NCI-H146 (cell line): ENCODE data around the gene UROS.

Experiments used
- DNase-seq: peaks from one replicate; lab custom pipeline; 2025; lab: John Stamatoyannopoulos, UW

Gene UROS

GRCh38 chr10:125822878-125823662 lies at the start of gene UROS, which contains the start of gene BCCIP:
Gene UROS, minus strand, starts transcription at chr10:125823258. Its CDS starts 6,759 bp downstream, at chr10:125816499.
Gene BCCIP, plus strand, starts transcription at chr10:125823546. Its CDS starts 12 bp downstream, at chr10:125823558.
- peak; percentile 90 for DNase-seq

GRCh38 chr10:125871338-125871737 lies 48.3 kb upstream of the UROS start:
- DNase-seq, result peak; percentile 13

DNA sequence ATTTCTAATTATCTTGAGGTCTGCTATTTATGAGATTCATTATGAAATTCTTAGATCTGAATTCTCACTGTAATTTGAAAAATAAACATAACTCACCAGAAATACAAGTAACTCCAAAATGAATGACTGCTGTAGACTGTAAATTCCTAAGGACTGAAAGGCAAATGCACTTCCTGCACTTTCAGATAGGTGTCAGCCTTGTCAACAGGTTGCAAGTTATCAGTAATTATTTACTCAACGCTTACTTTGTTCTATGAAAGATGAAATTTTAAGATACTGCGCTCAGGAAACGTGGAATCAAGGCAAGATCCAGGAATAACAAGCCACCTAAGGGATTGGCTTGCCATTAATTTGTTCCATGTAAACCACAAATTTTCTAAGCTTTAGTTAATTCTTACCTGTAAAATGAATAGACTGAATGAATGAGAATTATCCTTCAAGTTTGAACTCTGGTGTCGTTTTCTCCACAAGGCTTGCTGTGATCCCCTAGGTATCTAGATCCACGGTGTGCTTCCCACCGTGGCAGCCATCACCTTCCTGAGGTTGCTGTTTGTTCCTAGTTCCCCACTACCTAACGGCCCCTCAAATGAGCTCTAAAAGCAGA lies 45.4 kb upstream of the UROS start:
- peak; percentile 38 for DNase-seq

GRCh38 chr10:125866421-125867029 lies 43.5 kb upstream of the UROS start:
- DNase-seq, result no peak

DNA sequence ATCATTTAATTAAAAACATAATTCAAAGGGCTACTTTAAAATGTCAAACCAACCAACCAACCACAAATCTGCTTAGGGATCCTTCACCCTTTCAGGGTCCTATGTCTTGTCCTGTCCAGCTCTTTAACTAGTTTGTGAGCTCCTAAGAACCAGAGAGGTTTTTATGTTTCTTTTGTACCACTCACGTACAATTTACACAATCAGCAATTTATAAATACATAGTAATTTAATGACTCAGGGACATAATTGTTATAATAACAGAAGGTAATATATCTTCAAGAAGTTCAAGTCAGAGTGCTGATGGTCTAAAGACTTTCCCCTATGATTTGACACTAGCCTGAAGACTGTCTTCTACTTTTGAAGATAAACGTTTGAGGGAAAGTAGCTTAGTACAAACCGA lies 42.1 kb upstream of the UROS start:
- no peak for DNase-seq

GRCh38 chr10:125859128-125859817 lies 36.2 kb upstream of the UROS start:
- DNase-seq, result peak; percentile 87

DNA sequence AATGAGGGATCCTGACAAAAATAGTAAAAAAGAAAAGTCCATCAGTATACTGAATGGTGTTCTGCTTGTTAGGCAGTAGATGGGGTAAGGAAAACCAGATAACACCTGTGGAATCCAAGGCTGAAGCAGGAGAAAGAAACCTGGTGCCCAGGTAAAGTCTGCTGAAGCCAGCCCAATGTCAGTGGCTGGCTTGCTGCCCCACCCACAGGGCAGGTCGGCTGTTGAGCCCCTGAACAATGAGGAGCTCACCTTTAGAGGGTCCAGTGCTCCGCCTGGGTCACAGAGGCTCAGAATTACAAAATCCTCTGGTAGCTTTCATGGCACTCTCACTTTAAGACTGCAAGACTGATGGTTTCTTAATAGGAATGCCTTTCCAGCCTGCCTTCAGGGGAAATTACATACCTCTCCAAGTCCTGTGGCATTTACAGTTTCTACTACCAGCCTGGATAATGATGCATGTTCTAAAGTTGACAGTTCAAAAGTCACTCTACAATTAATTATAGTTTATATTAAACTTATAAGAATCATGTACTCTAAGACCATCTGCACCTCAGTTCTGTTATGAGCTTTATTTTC lies 34.2 kb upstream of the UROS start:
- no peak for DNase-seq

GRCh38 chr10:125852487-125852886 lies 29.4 kb upstream of the UROS start:
- no peak for DNase-seq

GRCh38 chr10:125850766-125851731 lies 28.0 kb upstream of the UROS start:
- DNase-seq, result no peak

DNA sequence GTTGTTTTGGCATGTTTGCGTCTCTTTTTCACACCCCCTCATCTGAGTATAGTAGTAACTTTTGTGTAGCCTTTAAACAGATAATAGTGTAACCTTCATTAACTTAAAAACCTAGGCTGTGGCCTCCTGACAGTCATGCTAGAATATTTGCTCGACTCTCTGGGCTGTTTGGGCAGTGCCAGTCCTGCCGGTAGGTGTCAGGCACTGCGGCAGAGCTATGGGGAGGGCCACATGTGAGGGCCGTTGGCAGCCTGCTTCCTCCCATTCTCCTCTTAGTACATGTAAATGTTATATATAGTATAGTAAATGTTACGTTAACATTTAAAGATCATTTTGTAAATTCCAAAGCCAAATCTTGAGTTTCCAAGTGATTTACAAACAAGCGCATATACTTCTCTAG lies 26.4 kb upstream of the UROS start:
- no peak for DNase-seq

- DNase-seq, result no peak
Observed at GRCh38 chr10:125848857-125849256, 25.8 kb upstream of the UROS start.

DNA sequence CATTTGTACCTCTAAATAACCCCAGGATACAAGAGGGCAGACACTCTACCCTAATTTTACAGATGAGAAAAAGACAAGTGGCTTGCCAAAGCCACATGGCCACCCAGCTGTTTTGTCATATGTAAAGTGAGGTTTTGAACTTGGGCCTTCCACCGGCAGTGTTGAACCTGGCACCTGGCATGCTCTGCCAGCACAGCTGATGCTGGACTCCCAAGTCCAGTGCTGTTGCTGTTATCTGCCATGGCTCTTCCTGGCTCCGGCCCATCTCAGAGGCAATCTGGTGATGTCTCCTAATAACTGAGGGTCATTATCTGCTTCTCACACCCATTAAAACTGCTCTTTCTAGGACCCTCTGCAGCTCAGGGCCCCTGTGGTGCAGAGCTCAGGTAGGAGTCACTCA lies 25.3 kb upstream of the UROS start:
- no peak for DNase-seq

- no peak for DNase-seq
Observed at GRCh38 chr10:125846894-125847293, 23.8 kb upstream of the UROS start.

DNA sequence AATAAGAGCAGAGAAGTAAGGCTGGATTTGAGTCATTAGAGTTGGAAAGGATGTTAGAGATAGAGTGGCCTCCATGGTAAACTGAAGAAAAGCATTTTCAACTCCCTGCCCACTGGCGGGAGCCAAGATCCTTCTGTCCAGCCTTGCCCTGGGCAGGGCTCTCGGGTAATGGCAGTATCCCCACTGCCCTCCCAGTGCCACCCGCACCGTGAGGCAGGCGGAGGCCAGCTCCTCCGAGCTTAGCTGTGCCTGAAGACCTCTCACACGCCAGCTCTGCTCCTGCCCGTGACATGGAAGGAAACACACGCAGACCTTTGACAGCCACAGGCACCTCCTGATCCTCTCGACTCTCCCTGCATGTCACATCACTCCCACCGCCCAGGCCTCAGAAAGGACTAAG lies 22.6 kb upstream of the UROS start:
- DNase-seq, result no peak

DNA sequence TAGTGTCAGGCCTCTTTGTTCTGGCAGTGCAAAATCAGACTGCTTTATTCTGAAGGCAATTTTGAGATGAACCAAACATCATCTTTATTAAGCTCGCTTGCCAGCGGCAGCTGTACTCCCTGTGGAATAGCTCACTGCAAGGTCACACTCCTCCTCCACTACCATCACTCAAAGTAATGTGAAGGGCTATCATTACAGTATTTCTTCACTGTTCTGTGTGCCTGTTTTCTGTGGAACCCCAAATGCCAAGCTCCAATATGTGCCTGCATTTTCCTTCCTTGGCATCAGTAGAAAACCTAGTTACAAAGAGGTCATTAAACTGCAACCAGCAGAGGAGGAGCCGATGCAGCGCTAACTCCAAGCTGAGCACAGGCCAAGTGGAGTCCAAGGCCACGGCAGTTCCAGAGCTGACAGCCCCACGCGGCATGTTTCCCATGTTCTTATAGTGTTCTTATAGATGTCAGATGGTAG lies 21.7 kb upstream of the UROS start:
- no peak for DNase-seq

DNA sequence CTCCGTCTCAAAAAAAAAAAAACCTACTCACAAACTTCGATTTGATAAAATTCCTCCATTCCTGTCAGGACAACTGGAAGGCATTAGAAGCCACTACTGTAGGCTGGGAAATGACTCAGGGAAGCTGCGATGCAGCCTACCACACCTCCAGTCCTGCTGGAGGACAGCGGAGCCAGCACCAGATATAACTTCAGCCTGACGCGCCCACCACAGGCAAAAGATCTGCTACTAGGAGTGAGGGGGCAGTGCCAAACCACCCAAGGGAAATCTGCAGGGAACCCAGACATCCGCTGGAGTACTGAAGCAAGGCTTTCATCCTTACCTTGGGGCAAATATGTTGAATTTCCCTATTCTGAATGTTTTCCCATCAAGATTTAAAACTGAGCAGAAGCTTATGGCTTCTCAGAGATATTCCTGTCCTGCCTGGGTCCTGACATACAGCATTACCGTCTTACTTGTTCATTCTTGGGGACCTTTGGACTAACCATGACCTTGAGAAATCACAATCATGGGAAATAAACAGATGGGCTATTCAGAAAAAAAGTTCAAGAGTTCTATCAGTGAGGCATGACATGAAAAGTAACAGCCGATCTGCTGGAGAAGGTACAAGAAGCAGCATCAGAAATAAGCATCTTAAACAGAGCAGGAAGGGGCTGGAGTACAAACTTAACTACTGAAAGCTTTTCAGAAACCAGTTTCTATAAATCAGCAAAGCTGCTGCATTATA lies 20.7 kb upstream of the UROS start:
- DNase-seq, result no peak

DNA sequence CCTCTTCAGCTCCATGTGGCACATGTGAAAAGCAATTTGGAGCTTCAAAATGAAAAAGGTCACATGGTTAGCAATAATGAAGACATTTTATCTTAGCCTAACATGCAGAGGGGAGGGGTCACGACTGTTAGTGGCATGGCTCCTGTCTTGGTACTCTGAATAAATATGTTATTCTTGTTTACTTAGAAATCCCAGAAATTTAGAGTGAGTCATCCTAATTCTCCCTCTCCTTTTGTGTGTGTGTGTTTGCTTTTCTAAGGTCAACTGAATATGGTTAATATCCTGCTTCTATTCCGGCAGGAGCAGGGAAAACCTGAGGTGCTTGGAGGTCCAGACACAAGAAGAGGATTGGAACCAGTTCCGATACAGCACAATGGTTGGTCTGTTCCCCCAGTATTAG lies 17.9 kb upstream of the UROS start:
- DNase-seq, result peak; percentile 9

DNA sequence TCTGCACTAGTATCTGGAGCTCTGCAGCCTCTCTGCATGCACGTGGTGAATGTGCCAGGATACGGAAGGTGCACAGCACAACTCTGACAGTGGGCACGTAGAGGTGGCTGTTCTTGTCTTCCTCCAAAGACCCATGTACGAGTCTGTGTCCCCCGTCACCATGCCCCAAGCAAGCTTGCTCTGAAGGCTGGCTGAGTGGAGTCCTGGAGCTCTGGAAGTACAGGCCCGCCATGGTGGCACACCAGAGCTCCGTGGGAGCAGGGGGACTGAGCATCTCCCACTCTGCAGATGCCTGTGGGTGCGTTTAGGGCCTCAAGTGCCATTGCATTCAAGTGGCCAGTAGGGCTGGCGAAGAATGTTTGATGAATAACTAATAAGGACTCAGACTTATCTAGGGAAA lies 17.3 kb upstream of the UROS start:
- DNase-seq, result no peak

DNA sequence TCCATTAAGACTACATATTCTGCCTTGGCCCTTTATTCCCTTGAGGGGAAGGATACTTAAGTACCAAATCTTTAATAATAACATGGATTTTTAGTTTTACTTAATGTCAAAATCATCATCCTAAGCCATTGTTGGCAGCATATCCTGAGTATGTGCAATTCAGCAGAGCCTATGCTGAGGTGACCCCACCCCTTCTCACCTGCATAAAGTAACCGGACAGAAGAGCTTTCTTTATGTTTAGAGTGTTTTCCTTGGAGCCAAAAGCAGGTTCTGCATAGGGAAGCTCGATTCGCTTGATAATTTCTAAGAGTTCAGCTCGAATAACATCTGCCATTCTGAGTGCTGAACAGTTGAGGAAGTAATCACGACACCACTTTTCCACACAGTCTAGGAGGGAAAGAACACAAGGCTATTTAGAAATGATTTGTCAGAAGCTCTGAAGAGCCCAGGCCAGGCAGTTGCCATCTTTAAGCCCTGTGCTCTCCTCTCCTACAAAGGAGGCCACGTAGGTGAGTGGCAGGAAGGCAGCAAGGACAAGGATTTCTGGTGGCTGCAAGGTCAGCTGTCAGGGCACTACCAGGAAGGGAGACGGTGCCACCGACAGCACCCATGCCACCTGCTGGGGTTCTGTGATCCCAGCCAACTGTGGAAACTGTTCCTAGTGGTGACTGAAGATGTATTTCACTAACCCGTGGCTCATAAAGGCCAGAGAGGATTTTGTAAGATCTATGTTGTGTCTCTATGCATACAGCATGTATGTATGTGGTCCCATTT lies 15.9 kb upstream of the UROS start:
- DNase-seq, result no peak
